ENCODE data around the gene GPR171.

GPR171 gene

DNA sequence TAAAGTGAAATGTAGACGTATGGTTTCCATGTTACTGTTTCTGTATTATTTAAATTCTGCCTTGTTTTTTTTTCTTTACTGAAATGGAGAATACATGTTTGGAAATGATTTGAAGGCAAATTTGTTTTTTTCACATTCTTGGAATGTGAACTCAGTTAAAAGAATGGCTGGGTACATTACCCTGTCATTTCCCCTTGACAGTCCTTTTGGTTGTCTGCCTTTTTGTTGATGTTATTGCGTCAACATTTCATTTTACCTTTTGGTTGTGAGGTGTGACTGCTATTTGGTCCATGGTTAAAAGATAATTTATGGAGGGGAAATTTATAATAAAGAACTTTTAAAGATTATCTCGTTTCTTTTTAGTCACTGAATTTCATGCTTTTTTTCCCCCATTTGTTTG, 3.2 kb upstream of the GPR171 start:
- TF ChIP-seq, protein P1, sequence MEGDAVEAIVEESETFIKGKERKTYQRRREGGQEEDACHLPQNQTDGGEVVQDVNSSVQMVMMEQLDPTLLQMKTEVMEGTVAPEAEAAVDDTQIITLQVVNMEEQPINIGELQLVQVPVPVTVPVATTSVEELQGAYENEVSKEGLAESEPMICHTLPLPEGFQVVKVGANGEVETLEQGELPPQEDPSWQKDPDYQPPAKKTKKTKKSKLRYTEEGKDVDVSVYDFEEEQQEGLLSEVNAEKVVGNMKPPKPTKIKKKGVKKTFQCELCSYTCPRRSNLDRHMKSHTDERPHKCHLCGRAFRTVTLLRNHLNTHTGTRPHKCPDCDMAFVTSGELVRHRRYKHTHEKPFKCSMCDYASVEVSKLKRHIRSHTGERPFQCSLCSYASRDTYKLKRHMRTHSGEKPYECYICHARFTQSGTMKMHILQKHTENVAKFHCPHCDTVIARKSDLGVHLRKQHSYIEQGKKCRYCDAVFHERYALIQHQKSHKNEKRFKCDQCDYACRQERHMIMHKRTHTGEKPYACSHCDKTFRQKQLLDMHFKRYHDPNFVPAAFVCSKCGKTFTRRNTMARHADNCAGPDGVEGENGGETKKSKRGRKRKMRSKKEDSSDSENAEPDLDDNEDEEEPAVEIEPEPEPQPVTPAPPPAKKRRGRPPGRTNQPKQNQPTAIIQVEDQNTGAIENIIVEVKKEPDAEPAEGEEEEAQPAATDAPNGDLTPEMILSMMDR (IDR thresholded peaks at IDR 0.05), result no peak

DNA sequence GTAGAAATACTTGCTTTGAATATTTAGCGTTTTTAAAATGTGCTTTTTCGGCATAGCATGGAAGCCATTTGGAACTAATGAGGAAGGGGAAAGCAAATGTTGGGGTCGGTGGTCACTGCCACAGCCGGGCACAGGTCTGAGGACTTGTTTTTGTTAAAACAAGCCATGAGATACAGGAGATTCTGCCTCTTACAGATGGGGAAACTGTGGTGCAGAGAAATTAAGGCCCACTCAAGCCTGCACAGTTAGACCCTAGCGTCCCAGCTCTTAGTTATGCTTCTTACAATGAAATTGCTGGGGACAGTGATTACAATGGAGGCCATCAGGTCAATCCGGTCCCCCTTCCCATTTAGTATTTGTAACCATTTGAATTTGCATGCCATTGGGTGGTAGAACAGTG, 2.5 kb upstream of the GPR171 start:
- TF ChIP-seq, protein P1 (IDR thresholded peaks at IDR 0.05), result no peak

DNA sequence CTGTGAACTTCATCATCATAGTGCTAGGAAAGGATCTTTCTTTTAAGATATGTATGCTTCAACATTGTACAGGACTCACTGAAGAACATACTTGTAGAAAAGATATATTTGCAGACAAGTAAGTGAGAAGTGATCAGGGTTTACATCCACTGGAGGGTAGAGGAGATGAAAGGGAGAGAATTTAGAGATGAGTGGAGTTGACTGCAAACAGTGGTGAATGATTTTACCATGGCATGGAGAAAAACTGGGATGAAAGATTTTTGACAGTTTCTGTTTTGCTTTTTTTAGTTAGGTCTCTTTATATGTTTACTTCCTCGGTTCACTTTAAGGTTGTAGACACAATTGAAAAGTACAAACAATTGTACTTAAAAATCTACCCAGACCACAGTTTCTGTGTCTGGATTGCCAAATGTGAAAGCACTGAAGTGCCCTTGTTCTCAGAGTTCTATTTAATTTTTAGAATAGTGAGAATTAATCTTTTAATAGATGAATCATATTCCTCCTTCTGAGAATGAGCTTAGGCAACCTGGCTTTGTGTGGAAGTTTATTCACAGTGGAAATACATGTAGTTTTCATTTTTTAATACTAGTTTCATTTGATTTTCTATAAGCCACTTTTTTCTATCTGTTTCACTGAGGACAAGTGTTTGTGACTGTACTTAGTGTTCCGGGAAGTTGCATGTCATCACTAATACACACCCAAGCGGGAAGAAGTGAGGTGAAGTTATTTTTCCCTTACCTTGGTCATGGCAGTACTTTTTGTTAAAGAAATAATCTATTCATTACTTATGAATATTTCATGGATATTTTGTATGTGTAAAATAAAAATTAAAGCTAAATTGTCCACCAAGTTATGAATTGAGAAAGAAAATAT, 1.8 kb upstream of the GPR171 start:
- TF ChIP-seq, protein P1 (IDR thresholded peaks at IDR 0.05), result no peak

DNA sequence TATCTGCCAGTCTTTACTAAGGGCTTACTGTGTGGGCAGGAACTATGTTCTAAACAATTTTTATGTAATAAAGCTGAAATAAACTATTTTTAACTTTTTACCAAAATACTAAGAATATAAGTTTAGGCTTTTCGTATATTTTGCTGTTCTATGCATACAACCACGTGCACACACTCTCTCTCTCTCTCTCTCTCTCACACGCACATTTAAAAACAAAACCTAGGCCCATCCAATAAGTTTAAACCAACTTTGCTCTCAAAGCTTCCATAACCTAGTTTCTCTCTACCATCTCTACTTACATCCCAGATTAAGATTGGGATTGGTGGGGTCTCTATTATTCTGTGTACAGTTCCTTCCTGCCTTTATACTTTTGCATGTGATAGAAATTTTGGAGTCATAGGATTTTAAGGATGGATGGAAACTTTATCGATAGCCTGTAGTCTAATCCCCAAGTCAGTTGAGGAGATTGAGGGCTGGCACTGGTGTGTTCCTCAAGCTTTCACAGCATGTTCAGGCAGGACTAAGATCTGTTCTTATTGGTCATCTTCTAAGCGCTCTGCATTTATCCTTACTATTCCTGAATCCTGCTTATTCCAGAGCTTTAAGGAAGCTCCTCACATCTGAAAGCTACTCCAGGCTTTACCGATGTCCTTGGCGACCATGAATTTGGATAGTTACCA, 1.8 kb downstream of the GPR171 start:
- TF ChIP-seq, protein P1 (IDR thresholded peaks at IDR 0.05), result no peak

DNA sequence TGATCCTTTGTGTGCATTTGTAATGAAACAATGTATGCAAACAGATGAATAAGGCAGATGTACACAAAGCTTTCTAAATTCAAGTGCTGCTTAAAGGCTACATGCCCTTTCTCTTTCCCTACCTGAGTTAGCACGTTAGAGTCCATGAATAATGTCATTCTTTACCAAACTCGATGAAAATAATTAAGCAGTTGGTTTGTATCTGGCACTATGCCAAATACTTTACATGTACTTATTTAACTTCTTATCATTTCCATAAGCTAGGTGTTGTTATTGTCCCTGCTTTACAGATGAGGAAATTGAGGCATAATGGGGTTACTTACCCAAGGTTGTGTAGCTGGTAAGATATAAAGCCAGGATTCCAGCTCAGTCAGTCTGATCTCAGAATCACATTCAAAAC, 2.4 kb downstream of the GPR171 start:
- TF ChIP-seq, protein P1 (IDR thresholded peaks at IDR 0.05), result no peak

DNA sequence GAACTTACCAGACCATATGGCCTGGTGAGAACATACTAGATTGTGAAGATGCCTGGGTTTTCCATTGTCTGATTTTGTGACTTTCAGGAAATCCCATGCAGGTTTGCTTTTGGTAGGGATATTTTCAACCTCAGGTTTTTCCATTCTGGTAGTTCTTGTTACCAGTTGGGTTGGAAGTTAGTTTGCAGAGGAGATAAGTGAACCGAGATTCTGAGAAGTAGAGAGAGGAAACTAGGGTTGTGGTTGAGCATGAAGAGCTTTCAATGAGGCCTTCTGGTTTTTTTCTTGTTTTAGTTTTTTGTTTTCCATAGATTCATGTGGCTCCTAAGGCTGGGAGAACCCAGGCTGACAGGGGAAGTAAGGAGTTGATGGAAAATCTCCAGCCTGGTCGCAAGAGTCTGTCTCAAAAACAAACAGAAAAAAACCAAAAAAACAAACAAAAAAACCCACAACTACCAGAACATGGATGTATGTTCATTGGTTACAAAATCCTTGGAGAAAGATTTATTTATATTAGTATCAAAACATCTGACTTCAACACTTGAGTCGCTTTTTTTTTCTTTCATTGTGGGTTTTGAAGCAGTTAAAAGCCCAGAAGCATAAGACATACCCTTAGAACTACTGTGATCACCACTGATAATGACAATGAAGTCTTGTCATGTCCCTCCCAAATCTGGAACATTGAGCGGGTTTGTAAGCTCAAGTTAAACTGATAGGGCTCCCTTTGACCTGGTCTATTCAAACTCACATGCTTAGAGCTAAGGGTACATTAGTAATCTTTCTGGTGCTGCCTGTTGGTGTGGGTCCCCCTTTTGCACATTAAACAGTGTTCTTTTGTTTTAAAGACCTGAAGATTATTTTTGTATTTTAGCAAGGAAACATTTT, 3.2 kb downstream of the GPR171 start:
- TF ChIP-seq, protein P1 (IDR thresholded peaks at IDR 0.05), result no peak

DNA sequence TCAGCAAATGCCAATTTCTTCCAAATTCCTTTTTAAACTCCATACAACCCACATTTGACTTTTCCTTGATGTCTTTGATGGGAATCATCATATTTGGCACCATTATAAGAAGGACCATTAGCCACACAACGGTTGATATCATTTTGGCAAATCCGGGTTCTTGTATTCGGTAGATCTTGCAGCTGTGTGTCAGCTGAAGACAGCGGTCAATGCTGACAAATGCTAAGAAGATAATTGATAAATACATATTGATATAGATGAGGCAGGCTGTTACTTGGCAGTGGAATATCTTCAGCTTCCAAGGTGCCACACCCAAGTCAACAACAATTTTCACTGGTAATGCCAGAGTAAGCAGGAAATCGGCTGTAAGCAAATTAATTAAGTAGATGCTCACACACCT, 4.2 kb downstream of the GPR171 start:
- TF ChIP-seq, protein P1 (IDR thresholded peaks at IDR 0.05), result no peak

All from LNCAP (cell line).